NCI-H1105 (cell line): ENCODE measurements around the gene SPINK9.
"Not testable (repeated sequence)": the region's sequence is repeated elsewhere in the genome, so short reads cannot be mapped to it uniquely, and the experiment has no call there.

Experiments
- DNase-seq: peaks from one replicate; lab custom pipeline; 2025; lab: John Stamatoyannopoulos, UW

The SPINK9 gene

GRCh38 chr5:148335259-148335658 is at the start of gene SPINK9:
TSS of gene SPINK9 (plus strand) at chr5:148335559. CDS start at chr5:148335614, 55 bp downstream.
- no peak for DNase-seq

GRCh38 chr5:148290271-148291195 is 44.8 kb upstream of the SPINK9 start:
- DNase-seq: no peak

GRCh38 chr5:148297731-148298130 is 37.6 kb upstream of the SPINK9 start:
- DNase-seq: no peak

GRCh38 chr5:148306446-148306845 is 28.9 kb upstream of the SPINK9 start:
- no peak for DNase-seq

GRCh38 chr5:148309019-148309418 is 26.3 kb upstream of the SPINK9 start:
- DNase-seq: no peak

- DNase-seq: no peak
These were observed 25.6 kb upstream of the SPINK9 start for GRCh38 chr5:148309746-148310145.

- DNase-seq: no peak
These were observed 23.9 kb upstream of the SPINK9 start for GRCh38 chr5:148311484-148311883.

- DNase-seq: no peak
These were observed 23.2 kb upstream of the SPINK9 start, which contains the start of gene SPINK7 for GRCh38 chr5:148312153-148312552. TSS of gene SPINK7 (plus strand) at chr5:148312423. CDS start at chr5:148312484, 61 bp downstream.

- no peak for DNase-seq
These were observed 21.2 kb upstream of the SPINK9 start for GRCh38 chr5:148314187-148314586.

- no peak for DNase-seq
These were observed 20.6 kb upstream of the SPINK9 start for GRCh38 chr5:148314731-148315130.

- DNase-seq: not testable (repeated sequence)
These were observed 15.1 kb upstream of the SPINK9 start for GRCh38 chr5:148320011-148320963.

- DNase-seq: no peak
These were observed 2.0 kb upstream of the SPINK9 start for GRCh38 chr5:148333262-148333849.

GRCh38 chr5:148336704-148337435 is 1.5 kb downstream of the SPINK9 start:
- no peak for DNase-seq

- DNase-seq: no peak
These were observed 7.1 kb downstream of the SPINK9 start for GRCh38 chr5:148342371-148343045.

- no peak for DNase-seq
These were observed 7.7 kb downstream of the SPINK9 start for GRCh38 chr5:148343046-148343407.

GRCh38 chr5:148343603-148344487 is 8.5 kb downstream of the SPINK9 start:
- no peak for DNase-seq

- no peak for DNase-seq
These were observed 12.3 kb downstream of the SPINK9 start for GRCh38 chr5:148347706-148348105.

GRCh38 chr5:148352696-148353095 is 17.3 kb downstream of the SPINK9 start:
- DNase-seq: no peak

GRCh38 chr5:148353634-148354033 is 18.3 kb downstream of the SPINK9 start:
- no peak for DNase-seq

- no peak for DNase-seq
These were observed 29.0 kb downstream of the SPINK9 start for GRCh38 chr5:148364343-148364742.
